SK-N-SH (cell line): ENCODE measurements around the gene GIMAP2. TPM values are rescaled to one million over a fixed set of nuclear protein-coding genes. Genes with fewer than 3 reads are reported as not detected.

ENCODE experiments used
- polyA plus RNA-seq, 3 experiments: library from polyadenylated mRNA; depleted of rRNA; stranded (reverse); fragments of >200 nt; gene quantifications; 2 replicates each; pipeline ENCODE4 v1.2.3, GENCODE V29; 2012

The GIMAP2 gene
- polyA plus RNA-seq, 1 of the 3 experiments (the other 2 are of a cell fraction), result 4.1 TPM

Other genes starting within 250 kb of the GIMAP2 start
- not detected in 2 replicates for gene GIMAP8, start 235.1 kb upstream of the GIMAP2 start, polyA plus RNA-seq (2012; rRNA removed)
- not detected in 2 replicates for gene GIMAP7, start 170.8 kb upstream of the GIMAP2 start, polyA plus RNA-seq (2012; rRNA removed)
- not detected in 2 replicates for gene GIMAP4, start 118.3 kb upstream of the GIMAP2 start, polyA plus RNA-seq (2012; rRNA removed)
- gene GIMAP6, start 53.3 kb upstream of the GIMAP2 start, polyA plus RNA-seq (2012; rRNA removed), result 0.03 and 0.05 TPM in 2 replicates
- not detected in 2 replicates for gene GIMAP1, start 30.9 kb downstream of the GIMAP2 start, polyA plus RNA-seq (2012; rRNA removed)
- gene GIMAP5, start 51.7 kb downstream of the GIMAP2 start, polyA plus RNA-seq (2012; rRNA removed), result not detected in 2 replicates
- gene TMEM176B, start 114.7 kb downstream of the GIMAP2 start, polyA plus RNA-seq (2012; rRNA removed), result 0.15 TPM in 1 of 2 replicates, not detected in the other
- not detected in 2 replicates for gene TMEM176A, start 115.1 kb downstream of the GIMAP2 start, polyA plus RNA-seq (2012; rRNA removed)
- gene AOC1, start 166.8 kb downstream of the GIMAP2 start, polyA plus RNA-seq (2012; rRNA removed), result not detected in 2 replicates